HepG2 (cell line): ENCODE results near the gene PARP2. TPM values are rescaled to one million over a fixed set of nuclear protein-coding genes. Genes with fewer than 3 reads are reported as not detected.

ENCODE experiments used
- ASH2L ChIP-seq: fragments of 300-600, 200-600 bp; sonication (generic); IDR thresholded peaks from 2 replicates; pipeline ENCODE4 v1.7.0; 2017; ENCODE audit warnings: low read depth, mild to moderate bottlenecking, moderate library complexity, mixed read lengths, low read length; ENCODE audit not compliant: insufficient read length
- ATF7-NPFF ChIP-seq: sonication (generic); formaldehyde crosslinking; IDR thresholded peaks from 2 replicates; pipeline ENCODE4 v1.8.1; 2023; ENCODE audit warnings: mild to moderate bottlenecking, low read depth, missing genetic modification reagents, moderate library complexity
- ATRX ChIP-seq: sonication (generic); formaldehyde crosslinking; IDR thresholded peaks from 2 replicates; pipeline ENCODE4 v1.4.0; 2020; ENCODE audit warnings: missing genetic modification reagents, borderline replicate concordance
- BRF2 ChIP-seq: sonication (generic); formaldehyde crosslinking; IDR thresholded peaks from 2 replicates; pipeline ENCODE4 v1.8.1; 2022; ENCODE audit warnings: mild to moderate bottlenecking, missing genetic modification reagents
- CENPX ChIP-seq: sonication (generic); formaldehyde crosslinking; IDR thresholded peaks from 2 replicates; pipeline ENCODE4 v1.9.0; 2021; ENCODE audit warnings: mild to moderate bottlenecking, missing genetic modification reagents, moderate library complexity
- ELF1 ChIP-seq: sonication (generic); formaldehyde crosslinking; IDR thresholded peaks from 2 replicates; pipeline ENCODE4 v1.4.0; 2020; ENCODE audit warnings: missing genetic modification reagents
- FOXK2 ChIP-seq: fragments of 450-650 bp; IDR thresholded peaks from 2 replicates; pipeline ENCODE4 v1.6.1; 2016
- FOXO1 ChIP-seq: sonication (generic); formaldehyde crosslinking; IDR thresholded peaks from 2 replicates; pipeline ENCODE4 v1.4.0; 2020; ENCODE audit warnings: missing genetic modification reagents
- KDM2A ChIP-seq: sonication (generic); formaldehyde crosslinking; IDR thresholded peaks from 2 replicates; pipeline ENCODE4 v1.4.0; 2020; ENCODE audit warnings: low read depth, missing genetic modification reagents, borderline replicate concordance
- MLLT10 ChIP-seq: sonication (generic); formaldehyde crosslinking; IDR thresholded peaks from 2 replicates; pipeline ENCODE4 v1.4.0; 2020; ENCODE audit warnings: missing genetic modification reagents
- MLX ChIP-seq: IDR thresholded peaks from 2 replicates; pipeline ENCODE4 v1.6.1; 2016
- MYNN ChIP-seq: sonication (generic); formaldehyde crosslinking; IDR thresholded peaks from 2 replicates; pipeline ENCODE4 v1.4.0; 2020; ENCODE audit warnings: mild to moderate bottlenecking, low read depth, missing genetic modification reagents
- PAWR ChIP-seq: sonication (generic); formaldehyde crosslinking; IDR thresholded peaks from 2 replicates; pipeline ENCODE4 v1.4.0; 2020; ENCODE audit warnings: missing genetic modification reagents, mild to moderate bottlenecking, borderline replicate concordance
- REPIN1 ChIP-seq: sonication (generic); formaldehyde crosslinking; IDR thresholded peaks from 2 replicates; pipeline ENCODE4 v1.8.0; 2022; ENCODE audit warnings: missing genetic modification reagents, low read depth, mild to moderate bottlenecking, borderline replicate concordance
- TAF1 ChIP-seq: sonication (generic); formaldehyde crosslinking; IDR thresholded peaks from 2 replicates; pipeline ENCODE4 v1.4.0; 2020; ENCODE audit warnings: missing genetic modification reagents
- YEATS2 ChIP-seq: sonication (generic); formaldehyde crosslinking; IDR thresholded peaks from 2 replicates; pipeline ENCODE4 v1.4.0; 2020; ENCODE audit warnings: missing genetic modification reagents, borderline replicate concordance
- ZFX ChIP-seq: sonication (generic); formaldehyde crosslinking; IDR thresholded peaks from 2 replicates; pipeline ENCODE4 v1.4.0; 2020; ENCODE audit warnings: mild to moderate bottlenecking, low read depth, missing genetic modification reagents, moderate library complexity
- ZNF12 ChIP-seq: sonication (generic); formaldehyde crosslinking; IDR thresholded peaks from 2 replicates; pipeline ENCODE4 v1.5.0; 2020; ENCODE audit warnings: missing genetic modification reagents
- ZNF121 ChIP-seq: sonication (generic); formaldehyde crosslinking; IDR thresholded peaks from 2 replicates; pipeline ENCODE4 v1.5.0; 2020; ENCODE audit warnings: mild to moderate bottlenecking, missing genetic modification reagents
- ZNF17 ChIP-seq: sonication (generic); formaldehyde crosslinking; IDR thresholded peaks from 2 replicates; pipeline ENCODE4 v1.5.0; 2020; ENCODE audit warnings: mild to moderate bottlenecking, missing genetic modification reagents
- ZNF224 ChIP-seq: sonication (generic); formaldehyde crosslinking; IDR thresholded peaks from 2 replicates; pipeline ENCODE4 v1.5.0; 2020; ENCODE audit warnings: mild to moderate bottlenecking, missing genetic modification reagents
- ZNF572 ChIP-seq: sonication (generic); formaldehyde crosslinking; IDR thresholded peaks from 2 replicates; pipeline ENCODE4 v1.5.1; 2020; ENCODE audit warnings: mild to moderate bottlenecking, missing genetic modification reagents
- ZNF670 ChIP-seq: sonication (generic); formaldehyde crosslinking; IDR thresholded peaks from 2 replicates; pipeline ENCODE4 v1.8.0; 2022; ENCODE audit warnings: mild to moderate bottlenecking, missing genetic modification reagents, borderline replicate concordance
- ZNF891 ChIP-seq: sonication (generic); formaldehyde crosslinking; IDR thresholded peaks from 2 replicates; pipeline ENCODE4 v1.5.0; 2020; ENCODE audit warnings: mild to moderate bottlenecking, missing genetic modification reagents
- polyA plus RNA-seq, 8 experiments: library from polyadenylated mRNA; depleted of rRNA in 3 of 8; stranded (reverse) in 7 of 8; unstranded in 1 of 8; fragments of >200 nt; fragmentation: Illumina TruSeq in 4 of 8; extraction: Trizol in 4 of 8; gene quantifications; 2 replicates each; pipeline versions ENCODE4 v1.2.1 to v1.2.3, GENCODE V29; 2011 to 2016; ENCODE audit warnings: low read depth in 4 of 8, missing spikeins in 1 of 8, mixed read lengths in 1 of 8; ENCODE audit not compliant: insufficient read depth in 1 of 8
- total RNA-seq, 5 experiments: library from RNA; depleted of rRNA; stranded (reverse); fragments of >200 nt; fragmentation: Illumina TruSeq; extraction: Trizol; gene quantifications; 2 replicates each; pipeline ENCODE4 v1.2.3, GENCODE V29; 2016; ENCODE audit warnings: low read depth in 1 of 5
- TF ChIP-seq, protein P1 (sequence below): IDR thresholded peaks from 2 replicates; pipeline ENCODE4 v1.6.1; 2016; ENCODE audit warnings: low read depth, borderline replicate concordance
- TF ChIP-seq, protein P2 (sequence below): sonication (generic); formaldehyde crosslinking; IDR thresholded peaks from 2 replicates; pipeline ENCODE4 v1.4.0; 2020; ENCODE audit warnings: missing genetic modification reagents

PARP2 gene
- total and polyA plus RNA-seq, 2 of the 13 experiments (the other 11 are each of a cell fraction or from before 2014, with no cell fraction given), result 37.3 to 38.4 TPM

GRCh38 chr14:20376071-20376588 lies 32.7 kb downstream of the PARP2 start (continued):
- TF ChIP-seq BRF2 (CRISPR knock-in tag), result no peak
- TF ChIP-seq REPIN1 (CRISPR knock-in tag), result no peak
- TF ChIP-seq ZNF670, result peak; percentile 8; the same call in 1 of the 2 replicates
- TF ChIP-seq ZNF12 (CRISPR knock-in tag), result no peak
- no peak for TF ChIP-seq FOXK2
- TF ChIP-seq ZNF572 (CRISPR knock-in tag), result peak; percentile 78; the same call in 1 of the 2 replicates
- TF ChIP-seq ZNF17, result no peak
- TF ChIP-seq MLX (CRISPR knock-in tag), result peak; percentile 68; the same call in 1 of the 2 replicates
- TF ChIP-seq ELF1 (CRISPR knock-in tag), result 0 out of 2 replicates have a peak, but pooled peaks have one; percentile 8
- TF ChIP-seq, protein P1, sequence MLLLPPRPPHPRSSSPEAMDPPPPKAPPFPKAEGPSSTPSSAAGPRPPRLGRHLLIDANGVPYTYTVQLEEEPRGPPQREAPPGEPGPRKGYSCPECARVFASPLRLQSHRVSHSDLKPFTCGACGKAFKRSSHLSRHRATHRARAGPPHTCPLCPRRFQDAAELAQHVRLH (CRISPR knock-in tag), result no peak; the same call in 1 of the 2 replicates
- no peak for TF ChIP-seq KDM2A
- TF ChIP-seq ZNF121 (CRISPR knock-in tag), result no peak
- peak; percentile 45; the same call in 1 of the 2 replicates for TF ChIP-seq YEATS2 (CRISPR knock-in tag)
- no peak for TF ChIP-seq ATRX (CRISPR knock-in tag)
- no peak for TF ChIP-seq ATF7-NPFF (CRISPR knock-in tag)
- TF ChIP-seq MYNN (CRISPR knock-in tag), result no peak
- peak; percentile 89 for TF ChIP-seq ZFX (CRISPR knock-in tag)
- TF ChIP-seq ZNF891, result peak; percentile 71; the same call in 1 of the 2 replicates
- no peak for TF ChIP-seq TAF1 (CRISPR knock-in tag)
- peak; percentile 69 for TF ChIP-seq ASH2L
- TF ChIP-seq PAWR (CRISPR knock-in tag), result no peak
- TF ChIP-seq FOXO1 (CRISPR knock-in tag), result peak; percentile 38; the same call in 1 of the 2 replicates
- no peak for TF ChIP-seq CENPX (CRISPR knock-in tag)
- TF ChIP-seq ZNF224 (CRISPR knock-in tag), result no peak; the same call in 1 of the 2 replicates
- TF ChIP-seq, protein P2, sequence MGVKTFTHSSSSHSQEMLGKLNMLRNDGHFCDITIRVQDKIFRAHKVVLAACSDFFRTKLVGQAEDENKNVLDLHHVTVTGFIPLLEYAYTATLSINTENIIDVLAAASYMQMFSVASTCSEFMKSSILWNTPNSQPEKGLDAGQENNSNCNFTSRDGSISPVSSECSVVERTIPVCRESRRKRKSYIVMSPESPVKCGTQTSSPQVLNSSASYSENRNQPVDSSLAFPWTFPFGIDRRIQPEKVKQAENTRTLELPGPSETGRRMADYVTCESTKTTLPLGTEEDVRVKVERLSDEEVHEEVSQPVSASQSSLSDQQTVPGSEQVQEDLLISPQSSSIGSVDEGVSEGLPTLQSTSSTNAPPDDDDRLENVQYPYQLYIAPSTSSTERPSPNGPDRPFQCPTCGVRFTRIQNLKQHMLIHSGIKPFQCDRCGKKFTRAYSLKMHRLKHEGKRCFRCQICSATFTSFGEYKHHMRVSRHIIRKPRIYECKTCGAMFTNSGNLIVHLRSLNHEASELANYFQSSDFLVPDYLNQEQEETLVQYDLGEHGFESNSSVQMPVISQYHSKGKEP, result no peak
- no peak for TF ChIP-seq MLLT10
